B cell (primary cell): ENCODE data around the gene RAD51B. TPM values are rescaled to one million over a fixed set of nuclear protein-coding genes. Genes with fewer than 3 reads are reported as not detected.
A peak's percentile ranks its signal among the peaks of the same experiment; 100 is the strongest.

Experiments
- ATAC-seq: fragments of 200-7000 bp; cut with Tn5 transposase; one replicate; pipeline ENCODE4 v1.10.0; 2021; ENCODE audit warnings: low read depth, mild to moderate bottlenecking, moderate number of reproducible peaks, moderate library complexity
- CTCF ChIA-PET: fragments of 350-600 bp; sonication (Branson Sonifier 250); formaldehyde crosslinking; loops from one replicate; lab custom pipeline; 2021; ENCODE audit warnings: antibody characterized with exemption, inconsistent platforms; lab: Charles Lee
- POLR2A ChIA-PET: fragments of 350-600 bp; sonication (Branson Sonifier 250); formaldehyde crosslinking; loops from one replicate; lab custom pipeline; 2021; ENCODE audit warnings: antibody characterized with exemption; lab: Charles Lee
- DNase-seq: peaks from one replicate; pipeline ENCODE4 v3.0.0; 2013
- H2AFZ ChIP-seq: 2 replicates; pipeline ENCODE4 v1.6.1; 2012; ENCODE audit warnings: mild to moderate bottlenecking, low read depth, low read length; ENCODE audit not compliant: insufficient read depth, poor library complexity, severe bottlenecking
- H3K27ac ChIP-seq, 2 donors: 1 replicate in 1 of 2; 2 replicates in 1 of 2; pipeline ENCODE4 v1.5.1; 2012 to 2013; ENCODE audit warnings: low read length in 2 of 2, mild to moderate bottlenecking in 2 of 2, moderate library complexity in 1 of 2
- H3K27me3 ChIP-seq, 4 experiments: fragments of 200-600 bp in 1 of 4; sonication (generic) in 1 of 4; replicated peaks in 1 of 4; 1 replicate in 2 of 4; 2 replicates in 2 of 4; pipeline versions ENCODE4 v1.6.1 to v1.7.0; 2013 to 2016; ENCODE audit warnings: low read length in 3 of 4, mild to moderate bottlenecking in 2 of 4, mixed read lengths in 1 of 4, moderate library complexity in 1 of 4; ENCODE audit not compliant: insufficient read depth in 4 of 4, control insufficient read depth in 3 of 4; ENCODE audit errors: control extremely low read depth in 1 of 4
- H3K36me3 ChIP-seq, 2 experiments: replicated peaks in 1 of 2; 1 replicate in 1 of 2; 2 replicates in 1 of 2; pipeline versions ENCODE4 v1.6.1 to v1.7.1; 2013; ENCODE audit warnings: low read length in 1 of 2; ENCODE audit not compliant: insufficient read depth in 2 of 2, control insufficient read depth in 1 of 2; ENCODE audit errors: control extremely low read depth in 1 of 2, extremely low read depth in 1 of 2
- H3K4me1 ChIP-seq, 2 donors: fragments of 200-600 bp in 1 of 2; sonication (generic) in 1 of 2; 1 replicate in 1 of 2; 2 replicates in 1 of 2; pipeline versions ENCODE4 v1.5.1 to v1.6.1; 2013 to 2017; ENCODE audit warnings: low read length in 2 of 2; ENCODE audit not compliant: control insufficient read depth in 2 of 2, insufficient read depth in 2 of 2
- H3K4me2 ChIP-seq: replicated peaks from 2 replicates; pipeline ENCODE3; 2012; ENCODE audit warnings: mild to moderate bottlenecking, low read depth, low read length; ENCODE audit not compliant: poor library complexity, severe bottlenecking
- H3K4me3 ChIP-seq, 5 experiments: fragments of 200-600 bp in 1 of 5; sonication (generic) in 1 of 5; 1 replicate in 3 of 5; 2 replicates in 2 of 5; pipeline versions ENCODE4 v1.5.1 to v1.7.0; 2011 to 2016; ENCODE audit warnings: low read length in 4 of 5, mild to moderate bottlenecking in 4 of 5, low read depth in 2 of 5, control low read depth in 1 of 5, moderate library complexity in 1 of 5; ENCODE audit not compliant: insufficient read depth in 1 of 5; ENCODE audit errors: control extremely low read depth in 1 of 5, extremely low read depth in 1 of 5
- H3K79me2 ChIP-seq: fragments of 200-600 bp; sonication (generic); one replicate; pipeline ENCODE4 v1.6.0; 2016; ENCODE audit warnings: low read length; ENCODE audit not compliant: control insufficient read depth, insufficient read depth
- H3K9ac ChIP-seq: fragments of 200-600 bp; sonication (generic); 2 replicates; pipeline ENCODE4 v1.6.1; 2017; ENCODE audit warnings: mild to moderate bottlenecking, low read length, moderate library complexity
- H3K9me3 ChIP-seq, 3 donors: one replicate each; pipeline versions ENCODE4 v1.6.1 to v1.7.1; 2013; ENCODE audit warnings: low read length in 2 of 3; ENCODE audit not compliant: control insufficient read depth in 2 of 3, insufficient read depth in 1 of 3; ENCODE audit errors: control extremely low read depth in 1 of 3
- H4K20me1 ChIP-seq: 2 replicates; pipeline ENCODE4 v1.6.0; 2012; ENCODE audit warnings: mild to moderate bottlenecking, low read length; ENCODE audit not compliant: insufficient read depth, control insufficient read depth, poor library complexity, severe bottlenecking
- H3K27ac Mint-ChIP-seq: one replicate; pipeline ENCODE4 v1.8.0; 2021; ENCODE audit warnings: mixed read lengths
- H3K27me3 Mint-ChIP-seq: one replicate; pipeline ENCODE4 v1.8.0; 2021; ENCODE audit warnings: mixed read lengths
- H3K4me1 Mint-ChIP-seq: one replicate; pipeline ENCODE4 v1.8.0; 2021; ENCODE audit warnings: mixed read lengths
- H3K4me3 Mint-ChIP-seq: one replicate; pipeline ENCODE4 v1.8.0; 2021; ENCODE audit warnings: mixed read lengths
- H3K9me3 Mint-ChIP-seq: one replicate; pipeline ENCODE4 v1.8.0; 2022; ENCODE audit warnings: mixed read lengths; ENCODE audit not compliant: insufficient read depth
- EZH2 ChIP-seq: IDR thresholded peaks from 2 replicates; pipeline ENCODE4 v1.6.1; 2012; ENCODE audit warnings: borderline replicate concordance, low read depth, mild to moderate bottlenecking, moderate library complexity, low read length; ENCODE audit not compliant: insufficient read depth, poor library complexity, severe bottlenecking
- WGBS: methylation state at CpG from one replicate; pipeline ENCODE4 v1.1.5; 2013; ENCODE audit warnings: missing lambda C conversion rate; ENCODE audit not compliant: insufficient coverage; 5-methylcytosine and 5-hydroxymethylcytosine counted together
- intact Hi-C: fragments of 100-400 bp; cut with micrococcal nuclease; formaldehyde crosslinking; loops from one replicate; pipeline ENCODE4 v1.10.0; 2022
- polyA plus RNA-seq: library from polyadenylated mRNA; depleted of rRNA; stranded (reverse); fragments of >200 nt; gene quantifications from 2 replicates; pipeline ENCODE4 v1.2.3, GENCODE V29; 2012
- total RNA-seq, 2 donors: library from RNA; stranded (reverse); fragments of 120-200 nt in 1 of 2; gene quantifications; 1 replicate in 1 of 2; 2 replicates in 1 of 2; pipeline versions ENCODE4 v1.2.3 to v1.2.4, GENCODE V29; 2013 to 2022
- TF ChIP-seq, protein P1 (sequence below): fragments of 200-600 bp; IDR thresholded peaks from one replicate; pipeline ENCODE4 v1.8.0; 2022; ENCODE audit warnings: antibody characterized with exemption, mild to moderate bottlenecking

Gene RAD51B
- total and polyA plus RNA-seq, 2 donors (not counting 1 experiment from before 2014, with no cell fraction given): 6.5 to 60.6 TPM

DNA sequence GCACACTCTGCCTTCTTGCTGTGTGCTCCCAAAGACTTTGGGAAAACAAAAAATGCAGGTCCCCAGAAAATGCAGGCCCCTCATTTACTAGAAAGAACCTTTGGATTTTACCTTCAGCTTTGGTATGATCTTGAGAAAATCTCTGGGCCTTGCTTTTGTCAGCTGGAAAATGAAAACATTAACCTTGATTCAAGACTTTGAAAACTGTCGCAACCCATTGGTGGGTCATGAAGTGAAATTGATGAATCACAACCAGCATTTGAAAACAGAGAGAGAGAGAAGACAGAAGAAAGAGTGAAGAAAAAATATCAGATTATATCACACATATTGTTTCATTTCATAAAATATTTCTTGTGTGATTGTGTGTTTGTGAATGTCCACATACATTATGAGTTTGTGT lies 650.8 kb downstream of the RAD51B start:
- intact Hi-C loops: loop anchor here (5.0 kb wide), 1 partner anchor 68 kb away; no protein-coding TSS in a partner anchor
- CTCF ChIA-PET: interaction anchor here (1.0 to 2.3 kb wide), 5 partner anchors 9 to 343 kb away, joined by 3 to 7 read pairs (median 4); no protein-coding TSS in a partner anchor
- H3K36me3 ChIP-seq: no peaks in the 10 kb centered on the region
- H3K9ac ChIP-seq: no peak overlapping the region
- DNase-seq (no peak), ATAC-seq (no peak)
- H3K27ac ChIP-seq: peak overlapping the region; percentile 94
- no peaks in the 10 kb centered on the region for H4K20me1 ChIP-seq
- TF ChIP-seq EZH2: no peak
- TF ChIP-seq, protein P1, sequence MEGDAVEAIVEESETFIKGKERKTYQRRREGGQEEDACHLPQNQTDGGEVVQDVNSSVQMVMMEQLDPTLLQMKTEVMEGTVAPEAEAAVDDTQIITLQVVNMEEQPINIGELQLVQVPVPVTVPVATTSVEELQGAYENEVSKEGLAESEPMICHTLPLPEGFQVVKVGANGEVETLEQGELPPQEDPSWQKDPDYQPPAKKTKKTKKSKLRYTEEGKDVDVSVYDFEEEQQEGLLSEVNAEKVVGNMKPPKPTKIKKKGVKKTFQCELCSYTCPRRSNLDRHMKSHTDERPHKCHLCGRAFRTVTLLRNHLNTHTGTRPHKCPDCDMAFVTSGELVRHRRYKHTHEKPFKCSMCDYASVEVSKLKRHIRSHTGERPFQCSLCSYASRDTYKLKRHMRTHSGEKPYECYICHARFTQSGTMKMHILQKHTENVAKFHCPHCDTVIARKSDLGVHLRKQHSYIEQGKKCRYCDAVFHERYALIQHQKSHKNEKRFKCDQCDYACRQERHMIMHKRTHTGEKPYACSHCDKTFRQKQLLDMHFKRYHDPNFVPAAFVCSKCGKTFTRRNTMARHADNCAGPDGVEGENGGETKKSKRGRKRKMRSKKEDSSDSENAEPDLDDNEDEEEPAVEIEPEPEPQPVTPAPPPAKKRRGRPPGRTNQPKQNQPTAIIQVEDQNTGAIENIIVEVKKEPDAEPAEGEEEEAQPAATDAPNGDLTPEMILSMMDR: no peak
- Mint-ChIP-seq H3K27ac (peak overlapping the region; percentile 97), H3K27me3 (no peaks in the 10 kb centered on the region), H3K9me3 (no peaks in the 10 kb centered on the region), H3K4me1 (peaks cover 64% of the 10 kb centered on the region), H3K4me3 (peak overlapping the region; percentile 57)
- peak overlapping the region; percentile 18 for H3K4me2 ChIP-seq
- peaks cover 24% of the 10 kb centered on the region for H3K79me2 ChIP-seq
- WGBS: no CpG with 5 or more reads among the region's 1 CpG
- H3K4me3 ChIP-seq: peak overlapping the region in 1 of 5 experiments; percentile 28
- H3K4me1 ChIP-seq: peaks cover 69 to 71% of the 10 kb centered on the region in 2 donors
- no peaks in the 10 kb centered on the region for H3K27me3 ChIP-seq
- H2AFZ ChIP-seq: peak overlapping the region; percentile 7
- POLR2A ChIA-PET: interaction anchor here (1.1 kb wide), 1 partner anchor 323 kb away, joined by 3 read pairs; the partner anchor contains the start of gene ZFP36L1
- no peaks in the 10 kb centered on the region for H3K9me3 ChIP-seq
